GM19238 (cell line): ENCODE data around the gene MAN1C1.
"Not testable (repeated sequence)": the region's sequence is repeated elsewhere in the genome, so short reads cannot be mapped to it uniquely, and the experiment has no call there.

Source experiments
- DNase-seq: peaks from one replicate; pipeline ENCODE4 v3.0.0; 2011; ENCODE audit warnings: low spot score; ENCODE audit not compliant: insufficient read length

The MAN1C1 gene

DNA sequence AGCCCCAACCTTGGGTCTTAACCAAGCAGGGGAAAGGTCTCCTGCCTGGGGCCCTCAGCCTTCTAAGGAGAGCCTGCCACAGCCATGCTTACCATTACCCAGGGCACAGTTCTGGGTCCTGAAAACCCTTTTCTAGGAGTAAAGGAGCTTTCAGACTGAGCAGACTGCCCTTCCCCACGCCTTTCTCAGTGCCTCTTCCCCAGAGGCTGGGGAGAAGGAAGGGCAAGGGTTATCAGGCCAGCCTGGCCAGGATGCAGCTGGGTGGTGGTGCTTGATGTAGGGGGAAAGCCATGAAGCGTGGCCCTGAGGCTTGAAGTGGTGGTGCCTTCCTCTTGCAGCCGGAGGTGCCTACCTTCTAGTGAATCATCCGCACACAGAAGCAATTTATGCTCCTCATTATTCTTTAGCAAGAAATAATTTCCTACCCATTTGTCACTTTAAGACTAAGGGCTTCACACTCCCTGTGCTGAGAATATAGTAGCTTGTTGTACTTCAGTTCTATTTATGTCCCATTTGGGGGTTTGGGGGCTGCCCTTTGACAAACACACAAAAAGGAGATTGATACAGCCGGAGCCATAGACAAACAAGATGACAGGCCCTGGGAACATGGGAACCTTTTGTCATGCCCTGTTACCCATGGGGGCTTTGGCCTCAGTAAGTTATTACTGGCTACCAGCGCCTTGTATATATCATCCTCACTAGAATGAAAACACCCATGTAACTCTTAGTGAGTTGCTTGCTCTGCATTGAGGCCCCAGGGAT, 40.7 kb downstream of the MAN1C1 start:
- DNase-seq, result no peak

DNA sequence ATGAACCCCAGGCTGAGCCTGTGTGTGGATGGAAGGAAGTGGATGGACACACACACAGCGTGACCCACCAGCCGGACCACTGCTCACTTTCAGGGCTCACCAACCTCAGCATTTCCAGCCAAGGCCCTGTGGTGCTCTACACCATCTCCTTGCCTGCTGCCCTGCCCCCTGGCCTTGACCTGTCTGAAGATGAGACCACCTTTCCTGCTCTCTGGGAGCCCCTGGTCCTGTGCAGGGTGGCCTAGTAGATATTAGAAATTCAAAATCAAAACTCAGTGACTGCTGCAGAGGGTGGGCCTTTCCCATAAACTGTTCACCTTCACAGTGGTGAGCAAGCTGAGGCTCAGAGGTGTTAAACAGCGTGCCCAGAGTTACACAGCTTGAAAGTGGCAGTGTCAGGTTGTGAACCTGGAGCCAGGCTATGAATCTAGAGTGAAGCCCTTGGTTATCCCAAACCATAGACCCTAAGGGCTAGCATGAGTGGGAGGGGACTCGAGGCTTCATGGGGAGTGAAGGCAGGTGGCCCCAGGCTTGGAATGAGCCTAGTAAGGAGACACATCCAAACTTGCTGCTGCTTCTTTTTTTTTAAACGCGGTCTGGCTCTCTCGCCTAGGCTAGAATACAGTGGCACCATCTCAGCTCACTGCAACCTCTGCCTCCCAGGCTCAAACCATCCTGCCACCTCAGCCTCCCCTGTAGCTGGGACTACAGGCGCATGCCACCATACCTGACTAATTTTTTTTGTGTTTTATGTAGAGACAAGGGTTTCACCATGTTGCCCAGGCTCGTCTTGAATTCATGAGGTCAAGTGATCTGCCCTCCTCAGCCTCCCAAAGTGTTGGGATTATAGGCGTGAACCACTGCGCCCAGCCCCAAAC, 41.5 kb downstream of the MAN1C1 start:
- no peak for DNase-seq

DNA sequence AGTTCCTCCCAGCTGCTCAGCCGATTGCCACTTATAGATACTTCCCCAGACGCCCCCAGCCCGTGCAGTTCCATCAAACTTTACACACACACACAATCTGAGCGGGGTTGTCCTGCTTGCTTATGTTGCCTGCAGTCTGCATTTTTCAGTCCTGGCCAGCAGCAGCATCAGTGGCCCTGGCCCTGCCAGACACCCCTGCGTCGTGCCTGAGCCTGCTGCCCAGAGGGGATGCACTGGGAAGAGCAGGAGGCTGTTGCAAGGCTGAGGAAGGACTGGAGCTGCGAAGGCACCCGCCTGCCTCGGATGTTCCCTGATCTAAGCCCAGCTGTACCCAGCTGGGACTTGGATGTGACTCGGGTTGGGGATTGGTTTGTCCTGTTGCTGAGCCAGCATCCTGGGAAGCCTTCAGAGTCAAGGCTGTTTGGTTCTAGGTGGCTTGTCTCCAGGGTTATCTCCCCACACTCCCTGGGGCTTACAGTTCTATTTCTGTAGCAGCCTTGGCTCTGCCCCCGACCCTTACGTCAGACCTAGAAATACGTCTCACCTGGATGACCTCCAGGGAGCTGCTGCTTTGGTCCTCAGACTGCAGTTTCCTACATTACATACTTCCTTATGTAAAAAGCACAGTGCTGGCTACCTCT, 42.3 kb downstream of the MAN1C1 start:
- DNase-seq, result no peak

DNA sequence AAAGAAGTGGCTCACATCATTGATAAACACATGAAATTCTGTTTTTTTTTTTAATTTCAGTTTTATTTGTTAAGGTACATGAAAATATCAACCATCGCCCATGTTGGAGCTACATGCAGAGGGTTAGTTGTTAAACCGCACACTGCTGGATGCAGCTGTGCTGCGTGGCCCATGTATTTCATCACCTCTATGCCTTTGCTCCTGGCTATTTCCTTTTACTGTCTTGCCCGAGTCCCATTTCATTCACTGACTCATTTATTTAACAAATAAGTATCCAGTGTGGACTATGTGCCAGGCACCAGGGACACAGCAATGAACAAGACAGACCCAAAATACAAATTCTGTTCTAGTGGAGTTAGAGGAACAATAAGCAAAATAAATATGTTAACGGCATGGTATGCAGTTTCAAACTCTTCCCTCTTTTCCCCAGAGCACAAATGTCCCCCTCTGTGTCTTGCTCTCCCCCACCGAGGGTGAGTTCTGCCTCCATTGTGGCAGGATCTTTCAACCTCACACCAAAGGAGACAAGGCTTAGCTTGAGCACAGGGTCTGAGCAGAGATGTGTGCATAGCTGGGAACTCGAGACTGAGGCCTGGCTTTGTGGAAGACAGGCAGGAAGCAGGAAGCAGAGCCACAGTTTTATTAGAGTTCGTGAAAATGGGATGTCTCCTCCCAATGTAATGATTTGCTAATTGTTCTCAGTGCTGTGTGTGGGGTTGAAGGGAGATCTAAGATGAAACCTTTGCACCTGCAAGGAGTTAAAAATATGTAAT, 44.6 kb downstream of the MAN1C1 start:
- DNase-seq, result no peak

DNA sequence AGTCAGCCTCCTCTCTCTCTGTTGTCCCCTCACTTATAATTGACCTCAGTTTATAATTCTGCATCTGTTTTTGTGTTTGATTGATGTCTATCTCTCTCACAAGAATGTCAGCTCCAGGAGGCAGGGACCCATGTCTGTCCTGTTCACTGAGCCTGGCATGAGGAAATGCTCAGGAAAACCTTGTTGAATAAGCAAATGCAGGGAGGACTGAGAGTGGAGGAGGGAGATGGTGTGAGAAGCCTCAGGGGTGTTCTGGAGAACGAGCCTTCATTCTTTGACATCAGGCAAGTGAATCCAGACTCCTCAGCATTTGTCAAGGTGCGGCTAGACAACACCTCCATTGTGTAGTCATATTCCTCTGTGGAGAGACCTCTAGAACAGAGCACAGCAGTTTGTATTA, 45.5 kb downstream of the MAN1C1 start:
- no peak for DNase-seq

DNA sequence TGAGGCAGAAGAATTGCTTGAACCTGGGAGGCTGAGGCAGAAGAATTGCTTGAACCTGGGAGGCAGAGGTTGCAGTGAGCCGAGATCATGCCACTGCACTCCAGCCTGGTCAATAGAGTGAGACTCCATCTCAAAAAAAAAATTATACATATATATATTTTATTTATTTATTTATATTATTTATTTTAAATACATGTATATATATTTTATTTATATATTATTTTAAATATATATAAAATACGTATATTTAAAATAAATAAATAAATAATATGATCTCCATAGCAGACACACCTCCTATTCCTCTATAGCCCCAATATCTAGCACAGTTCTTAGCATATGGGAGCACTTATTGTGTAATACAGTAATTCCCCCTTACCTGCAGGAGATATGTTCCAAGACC, 46.4 kb downstream of the MAN1C1 start:
- not testable (repeated sequence) for DNase-seq

DNA sequence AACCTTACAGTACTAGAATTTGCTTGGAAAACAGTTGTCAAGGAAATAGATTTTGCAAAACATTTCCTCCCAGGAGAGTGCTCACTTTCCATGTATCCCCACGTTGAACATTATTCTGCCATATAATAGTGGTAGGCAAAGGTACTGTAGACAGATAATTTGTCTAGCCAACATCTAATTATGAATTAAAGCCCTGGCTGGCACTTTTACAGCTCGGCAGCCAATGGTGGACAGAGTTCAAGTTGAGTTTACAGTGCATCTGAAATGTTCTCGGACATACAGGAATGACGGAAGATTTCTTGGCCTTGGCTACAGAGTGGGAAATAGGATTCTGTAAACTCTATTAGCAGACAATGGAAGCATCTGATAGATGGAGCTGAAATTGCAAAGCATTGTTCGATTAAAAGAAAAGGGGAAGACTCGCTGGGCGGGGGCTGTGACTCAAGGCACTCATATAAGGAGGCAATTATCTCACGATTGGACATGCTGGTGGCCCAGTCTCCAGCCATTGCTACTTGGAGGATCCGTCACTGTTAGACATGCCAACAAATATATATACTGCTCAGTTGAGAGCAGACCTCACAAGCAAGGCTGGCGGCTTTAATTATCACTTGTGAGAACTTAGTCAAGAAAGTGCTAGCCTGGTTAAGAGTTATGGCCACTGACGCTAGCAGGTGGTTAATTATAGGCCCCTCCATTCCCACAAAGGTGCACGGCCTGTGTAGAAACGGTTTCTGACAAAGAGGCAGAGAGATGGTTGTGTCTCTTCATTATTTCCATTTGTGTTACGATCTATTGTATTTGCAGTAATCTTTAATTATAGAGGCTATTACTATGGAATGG, 48.0 kb downstream of the MAN1C1 start:
- DNase-seq, result no peak

DNA sequence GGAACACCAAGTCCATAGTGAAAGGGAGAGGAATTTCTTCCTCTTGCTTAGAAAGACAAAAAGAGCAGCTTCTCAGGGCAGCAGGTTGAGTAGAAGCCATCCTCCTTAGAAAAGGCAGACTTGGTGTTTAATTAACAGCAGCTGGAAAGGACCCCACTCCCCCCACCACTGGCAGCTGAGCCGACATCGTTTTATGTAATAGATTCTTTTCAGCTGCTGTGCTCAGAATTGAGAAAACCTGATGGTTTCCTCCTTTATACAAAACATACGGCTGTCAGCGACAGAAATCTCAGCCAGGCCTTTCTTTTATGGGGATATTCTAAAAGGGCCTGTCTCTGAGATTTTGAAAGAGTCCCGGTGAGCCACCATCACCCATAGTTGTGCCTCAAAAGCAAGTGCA, 49.9 kb downstream of the MAN1C1 start:
- DNase-seq, result no peak

DNA sequence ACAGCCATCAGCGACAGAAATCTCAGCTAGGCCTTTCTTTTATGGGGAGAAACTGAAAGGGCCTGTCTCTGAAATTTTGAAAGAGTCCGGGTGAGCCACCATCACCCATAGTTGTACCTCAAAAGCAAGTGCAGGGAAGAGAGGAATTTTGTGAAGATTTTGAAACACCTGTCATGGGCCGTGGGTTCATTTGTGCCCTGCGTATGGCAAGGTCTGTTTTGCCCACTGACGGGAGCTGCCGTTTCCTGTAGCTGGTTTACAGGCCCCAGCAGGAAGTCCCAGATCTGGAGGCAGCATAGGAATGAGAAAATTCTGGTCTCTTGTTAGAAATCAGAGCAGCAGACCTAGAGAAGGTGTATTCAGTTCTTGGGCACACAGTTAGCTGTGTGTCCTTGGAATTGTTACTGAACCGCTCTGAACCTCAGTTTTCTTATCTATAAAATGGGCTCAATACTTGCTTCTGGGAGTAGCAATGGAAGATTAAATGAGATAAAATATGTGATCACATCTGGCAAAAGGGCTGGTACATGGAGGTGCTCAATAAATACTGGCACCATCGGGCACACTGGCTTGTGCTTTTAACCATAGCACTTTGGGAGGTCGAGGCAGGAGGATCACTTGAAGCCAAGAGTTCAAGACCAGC, 52.5 kb downstream of the MAN1C1 start:
- no peak for DNase-seq

DNA sequence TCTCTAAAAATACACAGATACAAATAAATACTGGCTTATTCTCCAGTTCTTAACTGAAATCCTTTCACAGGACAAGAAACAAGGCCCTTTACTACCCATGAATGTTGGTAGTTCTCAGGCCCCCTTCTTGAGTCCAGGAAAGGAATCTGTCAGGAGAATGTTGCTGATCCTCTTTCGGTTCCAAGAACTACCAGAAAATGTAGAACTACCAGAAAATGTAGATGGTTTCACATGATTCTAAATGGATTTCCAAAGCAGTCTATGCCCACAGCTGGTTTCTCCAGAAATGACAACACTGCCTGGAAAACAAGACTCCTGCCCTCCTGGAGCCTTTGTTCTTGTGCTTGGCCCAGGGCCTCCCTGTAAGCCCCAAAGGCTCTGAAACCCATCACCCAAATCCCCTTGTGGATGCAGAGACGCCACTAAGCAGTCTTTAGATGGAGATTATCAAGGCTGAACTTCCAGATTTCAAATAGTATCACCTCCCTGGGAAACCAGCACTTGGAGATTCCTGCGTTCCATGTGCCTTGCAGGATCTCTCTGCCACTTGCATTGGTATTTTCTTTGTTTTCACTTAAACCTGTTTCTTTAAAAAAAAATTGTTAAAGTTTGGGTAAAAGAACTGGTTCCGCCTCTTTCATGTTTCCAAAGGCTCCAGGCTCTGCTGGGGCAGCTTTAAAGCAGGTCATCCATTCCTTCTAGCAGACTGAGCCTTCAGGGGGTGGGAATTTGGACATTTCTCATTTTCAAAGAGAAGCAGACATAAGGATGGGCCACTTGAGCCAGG, 53.4 kb downstream of the MAN1C1 start:
- DNase-seq, result no peak

DNA sequence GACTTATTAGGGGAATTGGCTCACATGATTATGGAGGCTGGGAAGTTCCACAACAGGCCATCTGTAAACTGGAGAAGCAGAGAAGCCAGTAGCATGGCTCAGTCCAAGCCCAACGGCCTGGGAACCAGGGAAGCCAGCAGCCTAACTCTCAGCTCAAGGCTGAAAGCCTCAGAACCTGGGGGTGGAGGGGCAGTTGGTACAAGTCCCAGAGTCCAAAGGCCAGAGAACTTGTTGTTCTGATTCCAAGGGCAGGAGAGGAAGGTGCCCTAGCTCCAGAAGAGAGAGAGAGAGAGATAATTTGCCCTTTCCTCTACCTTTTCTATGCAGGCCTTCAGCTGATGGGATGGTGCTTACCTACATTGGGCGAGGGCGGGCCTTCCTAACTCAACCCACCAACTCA, 55.3 kb downstream of the MAN1C1 start:
- no peak for DNase-seq

DNA sequence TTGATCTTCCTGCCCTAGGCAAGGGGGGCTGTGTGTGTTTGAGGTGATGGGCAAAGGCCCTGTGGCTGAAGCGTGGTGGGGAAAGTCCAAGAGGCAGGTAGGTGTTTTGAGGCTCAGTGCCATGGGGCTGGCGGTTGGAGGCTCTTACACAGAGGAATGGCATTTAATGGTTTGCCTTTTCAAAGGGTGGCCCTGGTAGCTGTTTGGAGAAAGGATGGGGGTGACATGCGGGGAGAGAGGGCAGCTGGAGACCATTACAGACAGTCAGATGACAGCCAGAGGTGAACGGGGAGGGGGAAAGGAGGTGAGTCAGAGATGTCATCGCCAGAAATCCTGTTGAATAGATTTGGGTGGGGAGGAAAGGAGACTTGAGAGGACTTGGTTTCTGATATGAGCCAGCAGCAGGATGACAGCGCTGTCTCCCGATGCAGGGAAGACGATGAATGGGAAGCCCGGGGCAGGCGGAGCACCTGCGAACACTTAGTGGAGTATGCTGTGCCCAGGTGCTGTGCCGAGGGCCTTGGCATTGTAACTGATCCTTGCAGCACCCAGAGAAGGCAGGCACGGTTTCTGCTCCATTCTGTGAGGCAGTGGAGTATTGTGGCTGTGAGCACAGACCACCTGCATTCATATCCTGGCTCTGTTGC, 56.3 kb downstream of the MAN1C1 start:
- no peak for DNase-seq

DNA sequence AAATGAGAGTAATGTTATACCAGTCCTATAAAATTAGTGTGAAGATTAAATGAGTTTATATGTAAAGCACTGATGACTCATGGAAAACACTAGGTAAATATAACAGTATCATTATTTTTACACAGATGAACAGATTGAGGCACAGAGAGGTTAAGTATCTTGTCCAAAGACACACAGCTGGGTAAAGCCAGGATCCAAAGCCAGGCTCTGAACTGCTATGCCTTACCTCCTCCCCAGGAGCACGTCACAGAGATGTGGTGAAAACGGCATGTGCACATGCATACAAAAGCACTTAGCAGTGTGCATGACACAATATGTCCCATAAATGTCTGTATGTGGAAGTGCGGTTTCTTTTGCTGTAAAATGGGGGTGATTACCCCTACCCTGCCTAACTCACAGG, 56.9 kb downstream of the MAN1C1 start:
- no peak for DNase-seq

DNA sequence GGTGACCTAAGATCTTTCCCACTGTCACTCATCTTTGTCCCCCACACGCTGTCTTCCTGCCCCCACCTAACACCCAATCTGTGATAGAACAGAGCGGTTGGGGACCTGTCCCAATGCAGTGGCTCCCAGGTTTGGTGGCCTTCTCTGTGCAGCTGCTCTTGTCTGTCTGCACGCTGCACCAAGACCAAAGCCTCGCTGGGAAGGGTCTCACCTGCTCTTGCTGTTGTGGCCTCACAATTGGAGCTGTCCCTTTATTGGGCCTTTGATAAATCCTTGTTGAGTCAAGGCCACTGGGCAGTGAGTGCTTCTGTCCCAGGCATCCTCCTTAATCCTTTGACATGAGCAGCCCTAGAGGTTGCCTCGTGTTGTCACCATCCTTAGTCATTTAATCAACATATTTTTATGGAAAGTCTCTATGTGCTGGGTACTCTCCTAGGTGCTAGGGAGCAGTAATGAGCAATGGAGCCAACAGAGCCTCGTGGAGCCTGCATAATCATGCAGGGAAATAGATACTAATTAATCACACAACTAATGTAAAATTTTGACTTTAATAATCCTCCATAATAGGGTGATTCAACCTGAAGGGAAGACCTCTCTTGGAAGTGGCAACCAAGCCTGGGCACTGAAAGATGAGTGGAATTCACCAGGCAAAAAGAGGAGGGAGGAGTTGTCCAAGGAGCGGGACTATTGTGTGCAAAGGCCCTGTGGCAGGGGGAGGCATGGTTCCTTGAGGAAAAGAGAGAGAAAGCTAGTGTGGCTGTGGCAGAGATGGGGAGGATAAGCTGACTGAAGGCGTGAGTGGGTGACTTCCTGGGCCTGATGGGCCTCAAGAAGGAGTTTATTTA, 57.6 kb downstream of the MAN1C1 start:
- DNase-seq, result no peak

DNA sequence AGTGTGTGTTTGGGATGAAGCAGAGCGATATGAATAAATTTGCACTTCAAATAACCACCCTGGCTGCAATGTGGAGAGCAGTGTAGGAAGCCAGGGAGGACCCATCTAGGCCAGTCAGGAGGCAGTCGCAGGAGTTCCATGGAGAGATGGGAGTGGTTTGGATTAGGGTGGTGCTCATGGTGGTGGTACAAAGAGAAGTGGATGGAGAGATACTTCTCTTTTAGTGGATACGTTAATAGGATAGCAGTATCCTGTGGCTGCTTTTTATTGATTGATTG, 58.2 kb downstream of the MAN1C1 start:
- DNase-seq, result no peak

DNA sequence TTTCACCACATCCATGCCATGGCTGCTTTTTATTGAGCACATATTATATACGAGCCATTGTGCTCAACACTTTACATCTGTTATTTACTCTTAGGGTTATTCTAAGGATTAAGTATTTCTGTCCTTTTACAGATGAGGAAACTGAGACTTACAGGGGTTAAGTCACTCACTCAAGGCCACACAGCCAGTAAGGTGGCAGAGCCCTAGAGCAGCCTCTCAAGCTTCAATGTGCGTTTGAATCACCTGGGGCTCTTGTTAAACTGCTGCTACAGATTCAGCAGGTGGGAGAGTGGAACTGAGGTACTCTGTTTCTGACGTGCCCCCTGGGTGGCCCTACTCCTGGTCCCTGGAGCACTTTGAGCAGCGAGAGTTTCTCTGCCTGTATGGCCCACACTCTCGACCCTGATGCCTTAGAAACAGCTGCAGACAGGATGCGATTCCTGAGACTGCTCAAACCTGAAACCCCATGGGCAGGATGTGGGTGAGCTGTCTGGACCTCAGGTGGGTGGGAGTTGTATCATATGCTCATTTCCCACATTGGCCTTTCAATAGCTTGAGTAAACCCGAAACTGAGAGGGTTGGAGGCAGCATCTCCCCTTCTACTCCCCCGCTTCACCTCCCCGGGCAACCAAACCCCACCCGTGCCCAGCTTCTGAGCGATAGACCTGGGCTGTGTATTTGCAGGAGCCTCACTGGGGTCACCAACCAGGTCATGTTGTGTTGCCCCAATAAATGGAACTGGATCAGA, 59.3 kb downstream of the MAN1C1 start:
- peak; percentile 75 for DNase-seq

DNA sequence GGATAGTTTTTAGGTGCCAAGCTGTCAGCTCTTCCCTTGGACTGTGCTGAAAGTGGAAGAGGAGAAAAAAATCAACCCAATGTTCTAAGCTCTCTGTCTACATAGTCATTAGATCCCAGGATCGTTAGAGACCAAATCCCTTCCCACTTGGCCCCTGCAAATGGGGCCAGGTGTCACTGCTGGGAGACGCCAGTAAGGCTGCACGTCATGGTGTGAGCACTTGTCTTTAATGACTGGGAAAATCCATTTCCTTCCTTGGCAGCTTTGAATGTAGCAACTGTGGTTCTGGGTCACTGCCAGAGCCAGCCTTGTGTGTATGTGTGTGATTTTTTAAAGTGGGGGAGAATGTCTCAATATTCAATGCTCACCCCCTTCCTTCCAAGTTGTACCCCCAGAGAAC, 59.9 kb downstream of the MAN1C1 start:
- no peak for DNase-seq
